Tibial artery (tissue), 4 donors: ENCODE data around the gene TFPI2.

Experiments
- DNase-seq, 2 donors: peaks; one replicate each; pipeline ENCODE4 v3.0.0-alpha.2; 2019
- H3K27ac ChIP-seq, 2 donors: fragments of 200-600 bp; sonication (generic) in 1 of 2; 1 replicate in 1 of 2; 2 replicates in 1 of 2; pipeline ENCODE4 v1.5.1; 2018 to 2019; ENCODE audit warnings: mild to moderate bottlenecking in 1 of 2
- H3K27me3 ChIP-seq, 2 donors: fragments of 200-600 bp; sonication (generic) in 1 of 2; one replicate each; pipeline versions ENCODE4 v1.5.1 to v1.6.0; 2016 to 2019
- H3K36me3 ChIP-seq, 3 donors: fragments of 200-600 bp; sonication (generic) in 2 of 3; one replicate each; pipeline ENCODE4 v1.5.1; 2016 to 2019; ENCODE audit warnings: mild to moderate bottlenecking in 2 of 3
- H3K4me1 ChIP-seq, 4 donors: fragments of 200-600 bp; sonication (generic) in 2 of 4; 1 replicate in 3 of 4; 2 replicates in 1 of 4; pipeline ENCODE4 v1.5.1; 2016 to 2019
- H3K4me3 ChIP-seq, 2 donors: fragments of 200-600 bp; sonication (generic) in 1 of 2; 1 replicate in 1 of 2; 2 replicates in 1 of 2; pipeline ENCODE4 v1.5.1; 2018 to 2019; ENCODE audit warnings: mild to moderate bottlenecking in 2 of 2
- H3K9me3 ChIP-seq, 3 donors: fragments of 200-600 bp; sonication (generic) in 1 of 3; one replicate each; pipeline ENCODE4 v1.5.1; 2016 to 2019
- intact Hi-C: fragments of 100-400 bp; cut with DNase I; formaldehyde crosslinking; loops from one replicate; pipeline ENCODE4 v1.15.0; 2023; ENCODE audit warnings: low total_unique reads
- TF ChIP-seq, protein P1 (sequence below), 2 experiments: fragments of 200-600 bp in 1 of 2; fragments of 450-650 bp in 1 of 2; IDR thresholded peaks; one replicate each; pipeline ENCODE4 v1.5.1; 2017 to 2019; ENCODE audit warnings: antibody characterized with exemption in 2 of 2, mild to moderate bottlenecking in 1 of 2, moderate library complexity in 1 of 2

The TFPI2 gene, protein sequence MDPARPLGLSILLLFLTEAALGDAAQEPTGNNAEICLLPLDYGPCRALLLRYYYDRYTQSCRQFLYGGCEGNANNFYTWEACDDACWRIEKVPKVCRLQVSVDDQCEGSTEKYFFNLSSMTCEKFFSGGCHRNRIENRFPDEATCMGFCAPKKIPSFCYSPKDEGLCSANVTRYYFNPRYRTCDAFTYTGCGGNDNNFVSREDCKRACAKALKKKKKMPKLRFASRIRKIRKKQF

DNA sequence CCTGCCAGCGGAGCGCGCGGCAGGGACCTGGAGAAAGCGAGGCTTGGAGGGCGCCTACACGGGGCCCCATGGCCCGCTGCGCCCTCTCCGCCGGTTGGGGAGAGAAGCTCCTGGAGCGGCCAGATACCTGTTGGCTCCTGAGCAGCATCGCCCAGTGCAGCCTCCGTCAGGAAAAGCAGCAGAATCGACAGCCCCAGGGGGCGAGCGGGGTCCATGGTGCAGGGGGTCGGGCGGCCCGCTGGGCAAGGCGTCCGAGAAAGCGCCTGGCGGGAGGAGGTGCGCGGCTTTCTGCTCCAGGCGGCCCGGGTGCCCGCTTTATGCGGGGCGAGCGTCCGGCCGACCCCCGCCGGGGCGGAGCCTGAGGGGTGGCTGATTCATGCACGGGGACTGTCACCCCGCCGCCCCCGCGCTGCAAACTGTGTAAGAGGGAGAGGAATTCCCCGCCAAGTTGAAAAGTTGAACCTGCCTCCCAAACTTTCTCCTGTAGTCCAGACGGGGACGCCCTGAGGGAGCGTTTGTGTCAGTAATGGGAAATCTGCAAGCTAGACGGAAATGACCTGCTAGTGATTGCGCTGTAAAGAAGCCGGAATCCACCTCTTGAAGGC lies at the start of gene TFPI2:
Gene TFPI2 (minus strand): TSS at position 290 of the 605 bp plus-strand sequence. CDS start 75 bp downstream, at position 215.
- TF ChIP-seq, protein P1, sequence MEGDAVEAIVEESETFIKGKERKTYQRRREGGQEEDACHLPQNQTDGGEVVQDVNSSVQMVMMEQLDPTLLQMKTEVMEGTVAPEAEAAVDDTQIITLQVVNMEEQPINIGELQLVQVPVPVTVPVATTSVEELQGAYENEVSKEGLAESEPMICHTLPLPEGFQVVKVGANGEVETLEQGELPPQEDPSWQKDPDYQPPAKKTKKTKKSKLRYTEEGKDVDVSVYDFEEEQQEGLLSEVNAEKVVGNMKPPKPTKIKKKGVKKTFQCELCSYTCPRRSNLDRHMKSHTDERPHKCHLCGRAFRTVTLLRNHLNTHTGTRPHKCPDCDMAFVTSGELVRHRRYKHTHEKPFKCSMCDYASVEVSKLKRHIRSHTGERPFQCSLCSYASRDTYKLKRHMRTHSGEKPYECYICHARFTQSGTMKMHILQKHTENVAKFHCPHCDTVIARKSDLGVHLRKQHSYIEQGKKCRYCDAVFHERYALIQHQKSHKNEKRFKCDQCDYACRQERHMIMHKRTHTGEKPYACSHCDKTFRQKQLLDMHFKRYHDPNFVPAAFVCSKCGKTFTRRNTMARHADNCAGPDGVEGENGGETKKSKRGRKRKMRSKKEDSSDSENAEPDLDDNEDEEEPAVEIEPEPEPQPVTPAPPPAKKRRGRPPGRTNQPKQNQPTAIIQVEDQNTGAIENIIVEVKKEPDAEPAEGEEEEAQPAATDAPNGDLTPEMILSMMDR (IDR thresholded peaks at IDR 0.05), result no peak
- H3K27me3 ChIP-seq, result no peaks in the 10 kb centered on the region
- H3K36me3 ChIP-seq, result no peaks in the 10 kb centered on the region
- DNase-seq, result peak in 1 of 2 donors; percentile 65
- peak within 1 kb of the TSS; percentile 63 for H3K4me3 ChIP-seq
- intact Hi-C loops, result loop anchor here (10.0 kb wide), 1 partner anchor 184 kb away; no protein-coding TSS in a partner anchor
- H3K27ac ChIP-seq, result peak within 1 kb of the TSS in 1 of 2 donors; percentile 57
- no peaks in the 10 kb centered on the region for H3K9me3 ChIP-seq
- peaks cover 0 to 10% (median 4%) of the 10 kb centered on the region in 4 donors for H3K4me1 ChIP-seq

DNA sequence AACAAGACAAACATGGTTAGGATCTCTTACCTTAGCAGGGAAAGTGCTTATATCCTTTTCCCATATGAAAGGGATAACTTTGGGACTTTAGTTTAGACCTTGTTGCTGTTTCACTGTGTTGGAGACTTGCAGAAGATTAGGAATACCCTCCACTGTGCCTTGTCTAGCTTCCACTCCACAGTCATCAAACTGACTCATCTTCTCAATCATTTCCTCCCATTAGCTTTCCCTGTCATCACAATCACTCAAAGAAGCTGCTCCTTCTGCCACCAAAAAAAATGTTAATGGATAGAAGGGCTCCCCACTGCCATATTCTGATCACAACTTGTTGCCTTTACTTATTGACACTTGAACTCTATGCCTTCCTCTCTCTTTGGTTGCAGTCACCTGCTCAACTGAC lies 47.7 kb upstream of the TFPI2 start:
- no peaks in the 10 kb centered on the region for H3K27me3 ChIP-seq
- H3K9me3 ChIP-seq, result no peaks in the 10 kb centered on the region
- no peak overlapping the region for H3K27ac ChIP-seq
- peaks cover 0 to 10% (median 0%) of the 10 kb centered on the region in 4 donors for H3K4me1 ChIP-seq
- H3K4me3 ChIP-seq, result no peak overlapping the region
- intact Hi-C loops, result no loop called here
- no peak for DNase-seq
- H3K36me3 ChIP-seq, result no peaks in the 10 kb centered on the region
- TF ChIP-seq, protein P1 (IDR thresholded peaks at IDR 0.05), result no peak

DNA sequence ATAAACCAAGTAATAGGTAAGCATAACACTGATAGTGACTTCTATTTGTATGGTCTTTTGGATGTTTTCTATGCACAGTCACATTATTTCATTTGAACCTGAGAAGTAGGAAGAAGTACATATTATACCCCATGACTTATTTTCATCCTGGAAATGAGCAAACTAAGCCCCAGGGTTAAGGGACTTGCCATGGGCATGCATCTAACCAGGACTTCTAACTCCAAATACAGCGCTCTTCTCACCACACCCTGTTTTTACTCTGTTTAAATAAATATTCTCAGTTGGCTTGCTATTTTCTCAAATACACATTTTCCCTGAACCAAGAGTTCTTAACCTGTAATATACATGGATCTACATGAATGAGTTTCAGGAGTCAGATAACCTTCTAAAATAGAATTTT lies 47.3 kb upstream of the TFPI2 start:
- Histone ChIP-seq H3K4me1 (peaks cover 0 to 10% (median 0%) of the 10 kb centered on the region in 4 donors), H3K36me3 (no peaks in the 10 kb centered on the region), H3K4me3 (no peak overlapping the region), H3K9me3 (no peaks in the 10 kb centered on the region), H3K27ac (no peak overlapping the region), H3K27me3 (no peaks in the 10 kb centered on the region)
- no peak for DNase-seq
- TF ChIP-seq, protein P1 (IDR thresholded peaks at IDR 0.05), result no peak
- intact Hi-C loops, result no loop called here

DNA sequence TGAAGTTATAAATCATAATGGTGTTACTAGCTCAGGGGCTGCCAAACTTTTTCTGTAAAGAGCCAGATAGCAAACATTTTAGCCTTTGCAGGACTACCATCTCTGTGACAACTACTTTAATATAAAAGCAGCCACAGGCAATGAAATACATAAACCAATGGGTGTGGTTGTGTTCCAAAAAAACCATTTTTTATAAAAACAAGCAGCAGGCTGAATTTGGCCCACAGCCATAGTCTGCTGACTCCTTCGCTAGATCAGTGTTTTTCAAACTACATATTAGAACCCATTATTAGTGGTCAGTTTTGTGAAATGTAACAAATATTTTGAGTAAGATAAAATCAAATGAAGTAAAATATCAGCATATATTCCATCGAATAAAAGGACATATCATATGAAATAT lies 44.5 kb upstream of the TFPI2 start:
- DNase-seq, result no peak
- TF ChIP-seq, protein P1 (IDR thresholded peaks at IDR 0.05), result no peak
- H3K27ac ChIP-seq, result no peak overlapping the region

DNA sequence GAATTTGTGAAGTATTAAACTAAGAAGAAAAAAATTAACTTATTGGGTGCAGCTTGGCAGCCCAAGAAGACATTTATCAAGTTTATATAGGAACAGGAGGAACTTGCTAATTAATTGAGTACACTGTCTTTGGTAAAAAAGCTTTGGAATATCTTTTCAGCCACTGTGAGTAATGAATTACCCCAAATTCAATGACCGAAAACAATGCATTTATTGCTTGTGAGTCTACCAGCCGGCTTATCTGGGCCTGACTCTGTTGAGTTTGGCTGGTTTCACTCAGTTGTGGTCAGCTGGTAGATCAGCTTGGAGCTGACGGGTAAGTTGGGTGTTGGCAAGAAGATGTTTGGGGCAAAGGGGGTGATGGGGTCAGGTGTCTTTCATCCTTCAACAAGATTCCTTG lies 42.6 kb upstream of the TFPI2 start:
- H3K27ac ChIP-seq, result no peak overlapping the region
- intact Hi-C loops, result no loop called here
- DNase-seq, result no peak
- H3K4me1 ChIP-seq, result peaks cover 0 to 10% (median 0%) of the 10 kb centered on the region in 4 donors
- TF ChIP-seq, protein P1 (IDR thresholded peaks at IDR 0.05), result no peak
- no peaks in the 10 kb centered on the region for H3K27me3 ChIP-seq
- no peak overlapping the region for H3K4me3 ChIP-seq
- H3K9me3 ChIP-seq, result no peaks in the 10 kb centered on the region
- H3K36me3 ChIP-seq, result no peaks in the 10 kb centered on the region

More for the DNA sequence above, 44.5 kb upstream of the TFPI2 start:
- Histone ChIP-seq H3K9me3 (no peaks in the 10 kb centered on the region), H3K36me3 (no peaks in the 10 kb centered on the region), H3K4me3 (no peak overlapping the region), H3K27me3 (no peaks in the 10 kb centered on the region), H3K4me1 (peaks cover 0 to 10% (median 0%) of the 10 kb centered on the region in 4 donors)
- intact Hi-C loops, result no loop called here
